MM.1S (cell line): Measurements from ENCODE around the gene JAKMIP2.
"Not testable (repeated sequence)": the region's sequence is repeated elsewhere in the genome, so short reads cannot be mapped to it uniquely, and the experiment has no call there.

ENCODE experiments used
- EZH2 ChIP-seq: fragments of 300-600 bp; sonication (generic); optimal IDR thresholded peaks from 2 replicates; pipeline ENCODE3; 2017; ENCODE audit warnings: low read depth, mild to moderate bottlenecking, antibody characterized with exemption, low read length, mixed read lengths
- EZH2phosphoT487 ChIP-seq: fragments of 300-600 bp; sonication (generic); IDR thresholded peaks from 2 replicates; pipeline ENCODE4 v1.6.1; 2018; ENCODE audit warnings: antibody characterized with exemption, low read length
- TF ChIP-seq, protein P1 (sequence below): fragments of 300-600 bp; sonication (generic); IDR thresholded peaks from 2 replicates; pipeline ENCODE4 v1.5.1; 2016; ENCODE audit warnings: antibody characterized with exemption, low read length, mixed read lengths

DNA sequence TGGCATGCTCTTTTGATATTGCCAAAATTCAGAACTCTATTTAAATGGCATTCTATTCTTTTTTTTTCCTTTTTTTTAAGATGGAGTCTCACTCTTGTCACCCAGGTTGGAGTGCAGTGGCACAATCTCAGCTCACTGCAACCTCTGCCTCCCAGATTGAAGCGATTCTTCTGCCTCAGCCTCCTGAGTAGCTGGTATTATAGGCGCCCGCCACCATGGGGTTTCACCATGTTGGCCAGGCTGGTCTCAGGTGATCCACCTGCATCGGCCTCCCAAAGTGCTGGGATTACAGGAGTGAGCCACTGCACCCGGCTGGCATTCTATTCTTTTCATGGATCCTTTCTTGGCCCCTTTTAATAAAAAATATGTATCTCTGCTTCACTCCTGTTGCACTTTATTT, 44.5 kb upstream of the JAKMIP2 start:
- TF ChIP-seq, protein P1, sequence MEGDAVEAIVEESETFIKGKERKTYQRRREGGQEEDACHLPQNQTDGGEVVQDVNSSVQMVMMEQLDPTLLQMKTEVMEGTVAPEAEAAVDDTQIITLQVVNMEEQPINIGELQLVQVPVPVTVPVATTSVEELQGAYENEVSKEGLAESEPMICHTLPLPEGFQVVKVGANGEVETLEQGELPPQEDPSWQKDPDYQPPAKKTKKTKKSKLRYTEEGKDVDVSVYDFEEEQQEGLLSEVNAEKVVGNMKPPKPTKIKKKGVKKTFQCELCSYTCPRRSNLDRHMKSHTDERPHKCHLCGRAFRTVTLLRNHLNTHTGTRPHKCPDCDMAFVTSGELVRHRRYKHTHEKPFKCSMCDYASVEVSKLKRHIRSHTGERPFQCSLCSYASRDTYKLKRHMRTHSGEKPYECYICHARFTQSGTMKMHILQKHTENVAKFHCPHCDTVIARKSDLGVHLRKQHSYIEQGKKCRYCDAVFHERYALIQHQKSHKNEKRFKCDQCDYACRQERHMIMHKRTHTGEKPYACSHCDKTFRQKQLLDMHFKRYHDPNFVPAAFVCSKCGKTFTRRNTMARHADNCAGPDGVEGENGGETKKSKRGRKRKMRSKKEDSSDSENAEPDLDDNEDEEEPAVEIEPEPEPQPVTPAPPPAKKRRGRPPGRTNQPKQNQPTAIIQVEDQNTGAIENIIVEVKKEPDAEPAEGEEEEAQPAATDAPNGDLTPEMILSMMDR, result not testable (repeated sequence)
- TF ChIP-seq EZH2, EZH2phosphoT487: not testable (repeated sequence)
